NCI-H146 treated with DMSO at 0.1 percent for 48 hours (cell line): ENCODE data around the gene HOXD1.

ENCODE experiments used
- DNase-seq: peaks from one replicate; lab custom pipeline; 2025; ENCODE audit not compliant: unreplicated experiment; lab: John Stamatoyannopoulos, UW

HOXD1 gene

DNA sequence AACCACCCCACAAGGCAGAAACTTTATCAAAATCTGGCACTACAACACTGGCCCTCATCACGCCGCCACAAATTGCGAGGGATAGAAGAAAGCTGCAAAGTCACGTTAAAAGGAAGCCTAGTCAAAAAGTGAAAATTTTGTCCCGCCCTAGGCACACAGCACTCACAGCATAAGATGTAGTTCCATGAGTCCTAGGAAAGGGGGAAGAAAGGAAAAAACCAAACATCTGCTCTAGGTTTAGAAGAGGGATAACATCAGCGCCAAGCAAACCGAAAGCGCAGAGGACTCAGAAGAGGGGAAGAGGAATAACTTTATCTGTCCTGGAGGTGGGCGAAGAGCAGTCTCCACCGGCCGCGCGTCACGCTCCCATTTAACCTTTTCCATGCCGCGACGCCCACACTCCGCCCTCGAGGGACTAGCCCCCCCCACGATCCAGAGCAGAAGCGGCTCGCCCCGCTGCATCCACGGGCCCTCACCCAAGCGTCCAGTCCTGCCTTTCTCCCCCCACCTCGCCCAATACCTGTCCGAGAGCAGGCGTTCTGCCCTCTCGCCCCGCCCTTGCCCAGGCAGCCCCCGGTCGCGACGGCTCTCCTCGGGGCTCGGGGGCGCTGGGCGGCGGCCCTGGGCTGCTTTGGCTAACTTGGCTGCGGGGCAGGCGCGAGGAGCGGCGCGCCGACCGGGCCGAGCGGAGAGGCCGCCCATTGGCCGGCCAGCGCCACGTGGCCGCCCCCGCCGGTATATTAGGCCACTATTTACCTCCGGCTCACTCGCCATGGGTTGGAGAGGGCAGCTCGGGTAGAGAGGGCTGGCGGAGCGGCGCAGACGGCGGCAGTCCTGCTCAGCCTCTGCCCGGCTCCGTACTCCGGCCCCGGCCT, at the start of gene HOXD1:
Gene HOXD1, plus strand, starts transcription at position 770 of the 875 bp plus-strand sequence. CDS start 134 bp downstream, outside the sequence.
- peak; percentile 31 for DNase-seq

DNA sequence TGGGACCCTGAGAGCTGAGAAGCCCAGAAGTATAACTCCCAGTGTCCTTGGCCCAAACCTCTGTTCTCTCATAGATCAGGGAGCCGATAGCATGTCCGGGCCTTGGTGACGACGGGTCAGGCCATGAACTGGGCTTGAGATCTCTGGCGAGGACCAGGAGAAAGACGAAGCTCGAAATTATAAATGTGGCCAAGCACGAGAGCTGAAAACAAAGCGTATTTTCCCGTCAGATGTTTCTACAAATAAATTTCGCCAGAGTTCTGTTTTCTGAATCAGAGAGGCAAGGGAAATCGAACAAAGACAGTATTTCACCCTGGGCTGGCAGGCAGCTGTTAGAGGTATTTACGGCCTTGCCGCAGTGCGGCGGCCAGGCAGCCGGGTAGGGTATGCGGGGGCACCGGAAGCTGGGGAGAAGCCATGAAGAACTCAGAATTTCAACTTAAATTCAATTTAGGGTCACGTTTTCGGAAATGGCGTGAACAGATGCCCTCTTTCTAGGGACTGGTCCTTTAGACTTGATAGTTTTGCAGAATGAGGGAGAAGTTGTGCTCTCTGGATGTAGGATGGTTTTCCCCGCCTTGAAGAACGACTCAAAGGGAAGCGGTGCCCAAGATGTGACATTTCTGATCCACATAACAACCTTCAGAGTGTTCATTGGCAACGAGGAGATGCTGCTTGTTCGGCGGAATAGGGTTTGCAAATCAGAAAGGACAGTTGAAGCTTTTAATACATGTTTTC, 49.4 kb upstream of the HOXD1 start:
- no peak for DNase-seq

- no peak for DNase-seq
Measured at GRCh38 chr2:176139661-176140512, 48.6 kb upstream of the HOXD1 start.

GRCh38 chr2:176140513-176141317, 47.8 kb upstream of the HOXD1 start:
- peak; percentile 67 for DNase-seq

DNA sequence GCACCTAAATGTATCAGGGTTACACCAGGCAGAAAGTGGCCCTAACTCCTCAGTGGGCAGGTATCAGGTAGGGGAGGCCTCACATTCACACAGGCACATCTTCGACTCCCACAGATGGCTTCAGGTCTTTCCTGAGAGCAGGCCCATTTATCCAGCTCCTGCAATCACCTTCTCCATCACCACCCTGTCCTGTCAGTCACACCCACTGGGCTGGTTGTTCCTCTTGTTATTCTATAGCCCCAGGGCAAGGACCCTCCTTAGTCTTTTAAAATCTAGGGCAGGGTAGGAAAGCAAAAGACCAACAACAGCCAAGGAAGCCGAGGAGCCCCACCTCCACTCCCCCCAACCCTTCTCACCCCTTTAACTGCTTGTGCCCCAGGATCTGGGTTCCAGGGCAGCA, 46.2 kb upstream of the HOXD1 start:
- no peak for DNase-seq

GRCh38 chr2:176145085-176145969, 43.1 kb upstream of the HOXD1 start:
- no peak for DNase-seq

- DNase-seq, result no peak
Measured at GRCh38 chr2:176146101-176146500, 42.4 kb upstream of the HOXD1 start.

DNA sequence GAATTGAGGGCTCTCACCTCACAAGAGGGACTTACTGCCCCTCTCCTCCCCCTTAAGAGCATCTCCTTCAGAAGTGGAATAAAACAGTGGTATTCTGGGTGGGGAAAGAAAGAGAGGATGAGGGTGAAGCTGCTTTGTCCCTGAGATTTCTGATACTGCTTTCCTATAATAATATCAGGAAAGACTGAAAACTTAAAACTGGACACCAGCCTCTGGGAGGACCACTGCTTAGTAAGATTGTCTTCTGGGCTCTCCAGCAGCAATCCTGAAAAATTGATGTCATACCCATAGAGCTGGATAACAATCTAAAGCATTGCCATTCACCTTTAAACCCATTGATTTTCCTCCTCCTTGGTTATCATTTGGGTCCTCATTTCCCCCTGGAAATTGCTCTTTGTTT, 41.8 kb upstream of the HOXD1 start:
- DNase-seq, result no peak

DNA sequence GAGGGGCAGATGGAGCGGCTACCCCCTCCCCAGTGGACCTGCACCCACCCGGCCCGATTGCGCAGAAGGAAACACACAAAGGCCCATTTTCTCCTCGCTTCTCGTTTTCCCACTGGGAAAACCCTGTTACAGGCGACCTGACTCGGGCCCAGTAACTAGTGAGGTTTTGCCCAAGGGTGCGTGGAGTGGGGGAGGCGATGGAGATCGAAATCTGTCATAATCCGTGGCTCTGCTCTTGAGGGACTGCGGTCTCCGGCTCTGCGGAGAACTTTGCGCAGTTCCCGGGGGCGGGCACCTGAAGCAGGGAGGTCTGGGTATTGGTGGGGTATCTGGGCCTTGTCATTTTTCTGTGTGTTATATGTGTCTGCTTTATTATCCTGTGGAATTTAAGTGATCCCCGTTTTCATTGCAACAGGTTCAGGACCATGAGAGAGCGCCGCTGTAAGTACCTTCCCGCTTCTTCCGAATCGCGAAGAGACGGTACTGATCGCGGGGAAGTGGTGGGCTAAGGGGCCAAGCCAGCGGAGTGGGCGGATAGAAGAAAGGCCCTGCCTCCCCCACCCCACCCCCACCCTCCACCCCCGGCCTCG, 41.2 kb upstream of the HOXD1 start:
- DNase-seq, result no peak

- DNase-seq, result no peak
Measured at GRCh38 chr2:176147800-176148496, 40.5 kb upstream of the HOXD1 start.

GRCh38 chr2:176148751-176149421, 39.6 kb upstream of the HOXD1 start:
- DNase-seq, result no peak

- DNase-seq, result no peak
Measured at GRCh38 chr2:176149481-176149938, 39.0 kb upstream of the HOXD1 start.

DNA sequence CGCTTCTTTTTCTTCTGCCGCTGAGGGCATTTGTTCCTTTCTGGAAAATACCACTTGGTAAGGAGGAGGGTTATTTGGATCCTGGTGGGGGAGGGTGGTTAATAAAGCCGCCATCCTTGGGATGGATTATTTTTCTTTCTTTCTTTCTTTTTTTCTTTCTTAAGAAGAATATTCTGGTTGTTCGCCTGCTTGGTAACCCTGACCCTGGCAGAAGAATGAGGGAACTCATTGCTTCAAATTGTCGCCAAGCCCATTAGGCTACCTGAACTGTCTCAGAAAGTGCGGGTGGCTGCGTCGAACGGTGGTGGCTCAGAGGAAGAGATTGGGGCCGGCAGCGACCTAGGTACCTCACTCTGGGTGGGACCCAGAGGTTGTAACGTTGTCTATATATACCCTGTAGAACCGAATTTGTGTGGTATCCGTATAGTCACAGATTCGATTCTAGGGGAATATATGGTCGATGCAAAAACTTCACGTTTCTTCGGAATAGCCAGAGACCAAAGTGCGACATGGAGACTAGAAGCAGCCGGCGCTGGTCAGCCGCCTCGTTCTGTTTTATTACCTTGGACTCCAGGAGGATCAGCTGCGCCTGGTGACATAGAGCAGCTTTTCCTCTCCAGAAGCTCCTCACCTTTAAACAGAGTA, 38.4 kb upstream of the HOXD1 start:
- DNase-seq, result no peak

DNA sequence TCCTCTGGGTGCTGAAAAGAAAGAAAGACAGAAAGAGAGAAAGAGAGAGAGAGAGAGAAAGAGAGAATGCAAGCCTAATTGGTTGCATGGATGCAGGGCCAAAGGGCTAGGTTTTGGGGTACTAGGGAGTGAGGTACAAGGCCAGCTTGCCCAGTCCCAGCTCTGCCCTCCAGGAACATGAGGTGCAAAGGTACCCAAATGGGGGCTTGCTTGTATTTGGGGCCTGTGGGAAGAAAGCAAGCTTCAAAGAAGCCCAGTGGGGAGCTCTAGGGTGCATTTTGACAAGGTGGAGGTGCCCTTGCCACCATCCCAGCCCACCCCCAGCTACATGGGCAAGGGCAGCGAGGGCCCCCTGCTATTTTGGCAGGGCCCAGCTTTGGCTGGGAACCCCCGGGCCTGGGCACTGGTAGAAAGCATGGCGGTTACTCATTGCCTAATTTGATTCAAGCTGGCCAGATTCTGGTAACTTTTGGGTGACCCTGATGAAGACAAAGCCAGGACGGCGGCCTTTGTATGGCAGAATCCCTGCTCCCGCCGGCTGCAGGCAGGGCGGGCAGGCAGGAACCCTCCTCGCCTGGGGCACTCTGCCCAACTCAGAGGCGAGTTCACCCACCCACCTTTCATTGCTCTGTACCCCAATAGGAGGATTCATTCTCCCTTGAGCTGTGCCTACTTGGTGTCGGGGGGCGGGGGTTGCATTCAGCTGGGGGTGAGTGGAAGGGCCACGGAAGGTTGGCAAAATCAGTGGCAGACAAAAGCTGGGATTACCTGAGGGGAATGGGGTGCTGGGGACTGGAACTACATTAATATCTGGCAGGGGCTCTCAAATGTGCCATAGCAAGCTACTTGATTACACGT, 37.7 kb upstream of the HOXD1 start:
- DNase-seq, result no peak

GRCh38 chr2:176151442-176152287, 36.8 kb upstream of the HOXD1 start, which contains the start of gene HOXD4:
HOXD4 (plus strand) TSS chr2:176151550; CDS start chr2:176151634, 84 bp downstream.
- DNase-seq, result no peak
